WTC11 (cell line): ENCODE data around the gene ATP6V1C2.

Experiments
- ATF1 ChIP-seq: sonication (generic); formaldehyde crosslinking; IDR thresholded peaks from 2 replicates; pipeline ENCODE4 v1.8.1; 2023; ENCODE audit warnings: mild to moderate bottlenecking, moderate library complexity, missing genetic modification reagents
- ATF3 ChIP-seq: sonication (generic); formaldehyde crosslinking; conservative IDR thresholded peaks from 2 replicates; pipeline ENCODE4 v1.8.1; 2022; ENCODE audit warnings: mild to moderate bottlenecking, missing genetic modification reagents
- CTCF ChIP-seq: fragments of 200-600 bp; IDR thresholded peaks from 2 replicates; pipeline ENCODE4 v1.8.0; 2022; ENCODE audit warnings: antibody characterized with exemption
- EMX1 ChIP-seq: fragments of 250-450 bp; sonication (Bioruptor Pico); IDR thresholded peaks from 2 replicates; pipeline ENCODE4 v1.8.0; 2021; ENCODE audit warnings: mild to moderate bottlenecking
- FOXP4 ChIP-seq: sonication (generic); formaldehyde crosslinking; IDR thresholded peaks from 2 replicates; pipeline ENCODE4 v1.8.0; 2022; ENCODE audit warnings: mild to moderate bottlenecking, missing genetic modification reagents
- ZNF121 ChIP-seq: sonication (generic); formaldehyde crosslinking; IDR thresholded peaks from 2 replicates; pipeline ENCODE4 v1.8.0; 2023; ENCODE audit warnings: missing genetic modification reagents

DNA sequence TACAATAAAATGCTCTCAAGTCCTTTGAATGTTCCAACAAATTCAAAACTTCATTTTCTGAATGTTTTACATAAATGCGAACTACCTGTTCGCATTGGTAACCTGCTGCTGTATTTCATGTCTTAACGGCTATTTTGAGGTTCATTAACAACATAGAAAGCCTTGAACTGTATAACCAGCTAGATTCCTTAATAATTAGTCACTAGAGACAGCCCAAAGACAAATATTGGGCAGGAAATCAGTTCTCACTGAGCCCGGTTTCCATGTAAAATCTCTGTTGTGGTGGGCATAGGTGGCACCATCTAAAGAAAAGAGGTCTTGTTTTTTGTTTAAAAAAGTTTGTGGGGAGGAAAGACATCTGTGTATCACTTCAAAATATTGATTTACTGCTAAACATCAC lies 62.0 kb downstream of the ATP6V1C2 start:
- no peak for TF ChIP-seq ATF3 (CRISPR knock-in tag)
- no peak for TF ChIP-seq CTCF
- TF ChIP-seq FOXP4 (CRISPR knock-in tag): no peak
- TF ChIP-seq ZNF121 (CRISPR knock-in tag): no peak
- TF ChIP-seq EMX1 (CRISPR knock-in tag): no peak
- no peak for TF ChIP-seq ATF1
